Body of pancreas (tissue), 4 donors: ENCODE results near the gene RCOR1.

Experiments used
- CTCF ChIP-seq, 7 experiments: fragments of 450-650 bp in 4 of 7; fragments of 200-600 bp in 3 of 7; sonication (generic) in 3 of 7; IDR thresholded peaks; one replicate each; pipeline ENCODE4 v1.5.1; 2016 to 2019; ENCODE audit warnings: antibody characterized with exemption in 7 of 7
- POLR2A ChIP-seq, 3 donors: fragments of 450-650 bp; IDR thresholded peaks; one replicate each; pipeline ENCODE4 v1.6.1; 2016; ENCODE audit warnings: antibody characterized with exemption in 3 of 3, mild to moderate bottlenecking in 2 of 3

GRCh38 chr14:102672410-102672960, 80.0 kb downstream of the RCOR1 start:
- TF ChIP-seq POLR2A (IDR thresholded peaks at IDR 0.05) (no peak), CTCF (IDR thresholded peaks at IDR 0.05) (no peak)
